HG03432 (cell line): ENCODE results near the gene DCTN3.

Experiments
- ATAC-seq: cut with Tn5 transposase; IDR thresholded peaks from one replicate; pipeline ENCODE4 v1.9.1; 2021; ENCODE audit warnings: mild to moderate bottlenecking, moderate library complexity; ENCODE audit not compliant: unreplicated experiment

DCTN3 gene

GRCh38 chr9:34575241-34575640 is 45.1 kb downstream of the DCTN3 start:
- ATAC-seq, result no peak

GRCh38 chr9:34574571-34574970 is 45.7 kb downstream of the DCTN3 start:
- ATAC-seq, result no peak

DNA sequence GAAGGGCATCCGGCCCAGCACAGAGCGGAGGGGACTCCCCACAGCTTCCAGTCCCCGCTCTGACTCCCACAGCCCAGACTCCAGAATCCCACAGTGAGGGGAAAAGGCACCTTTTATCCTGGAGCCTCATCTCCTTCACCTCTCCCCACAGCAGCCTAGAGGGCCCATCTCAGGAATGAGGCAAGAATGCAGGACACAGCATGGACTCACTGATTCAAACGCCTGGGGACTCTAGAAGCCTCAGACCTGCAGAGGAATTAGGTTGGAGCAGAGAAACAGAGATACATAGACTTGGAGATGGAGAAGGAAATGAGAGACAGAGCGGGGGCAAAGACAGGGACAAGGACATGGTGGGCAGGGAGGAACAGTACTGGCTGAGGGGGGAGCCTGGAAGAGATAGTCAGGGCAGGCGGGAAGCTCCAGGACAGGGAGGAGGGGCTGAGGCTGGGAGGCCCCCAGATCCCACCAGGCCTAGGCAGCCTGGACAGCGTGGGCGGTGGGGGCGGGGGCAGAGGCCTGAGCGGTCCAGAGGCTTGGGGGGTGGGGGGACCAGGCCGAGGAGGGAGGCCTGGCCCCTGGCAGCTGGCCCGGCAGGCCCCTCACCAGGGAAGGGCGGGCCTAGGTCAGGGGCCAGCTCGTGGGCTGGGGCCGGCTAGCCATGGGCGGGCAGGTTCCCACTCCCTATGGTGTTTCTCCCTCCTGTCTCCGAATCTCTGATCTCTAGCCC is 46.5 kb downstream of the DCTN3 start:
- ATAC-seq, result no peak

- no peak for ATAC-seq
Measured at GRCh38 chr9:34572628-34573027, 47.7 kb downstream of the DCTN3 start.

DNA sequence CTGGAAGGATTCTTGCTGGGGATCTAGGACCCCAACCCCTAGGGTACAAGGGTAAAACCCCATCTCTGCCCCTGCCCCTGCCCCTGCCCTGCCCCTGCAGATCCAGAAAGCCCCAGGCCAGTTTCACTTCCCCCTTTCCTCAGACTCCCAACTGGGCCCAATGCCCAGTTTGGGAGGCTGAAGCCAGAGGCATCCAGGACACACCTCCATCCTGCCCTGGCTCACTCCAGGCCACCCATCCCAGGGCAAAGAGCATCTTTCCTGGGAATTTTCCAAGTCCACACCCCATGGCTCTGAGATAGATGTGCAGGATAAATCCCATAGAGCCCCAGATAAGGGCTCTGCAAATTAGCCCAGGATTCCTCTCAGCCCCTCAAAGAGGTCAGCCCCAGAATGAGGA is 48.2 kb downstream of the DCTN3 start:
- ATAC-seq, result no peak

DNA sequence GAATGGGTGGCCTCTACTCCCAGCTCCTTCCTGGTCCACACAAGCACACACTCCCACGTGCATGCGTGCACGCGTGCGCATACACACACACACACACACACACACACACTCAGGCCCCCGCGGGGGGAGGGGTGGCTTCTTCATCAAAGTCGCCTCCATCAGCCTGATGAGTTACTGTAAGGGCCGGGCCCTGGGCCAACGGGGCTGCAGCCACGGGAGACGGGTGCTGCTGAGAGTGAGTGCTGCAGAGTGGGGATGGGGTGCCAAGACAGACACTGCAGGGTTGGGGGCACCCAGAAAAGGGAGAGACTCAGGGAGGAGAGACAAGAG is 48.8 kb downstream of the DCTN3 start:
- no peak for ATAC-seq

DNA sequence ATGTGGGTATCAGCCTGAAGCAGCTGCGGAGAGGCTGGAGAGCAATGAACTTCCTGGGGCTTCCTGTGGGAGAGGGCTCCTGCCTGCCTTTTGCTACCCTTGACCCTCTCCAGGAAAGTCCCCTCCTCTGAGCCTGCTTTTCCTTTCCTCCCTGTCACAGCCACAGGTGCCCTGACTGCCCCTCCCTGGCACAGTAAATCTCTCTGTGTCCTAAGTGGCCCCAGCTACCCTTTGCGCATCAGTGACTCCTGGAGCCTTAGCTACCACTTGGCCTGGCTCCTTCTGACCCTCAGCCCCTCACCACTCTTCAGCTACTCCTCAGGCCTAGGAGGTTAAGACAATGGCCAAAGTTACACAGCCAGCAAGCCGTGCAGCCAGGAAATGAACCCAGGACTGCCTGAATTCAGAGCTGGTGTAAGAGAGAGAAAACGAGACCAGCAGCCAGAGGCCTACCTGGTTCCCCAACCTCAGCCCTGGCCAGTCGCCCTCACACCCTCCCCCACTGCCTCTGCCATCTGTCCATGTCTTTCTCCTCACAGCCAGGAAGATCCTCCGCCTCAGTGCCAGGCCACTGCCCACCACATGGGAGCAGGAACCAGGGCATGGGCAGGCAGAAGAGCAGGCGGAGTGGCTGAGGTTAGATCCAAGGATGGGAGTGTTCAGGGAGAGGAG is 49.4 kb downstream of the DCTN3 start:
- ATAC-seq, result no peak

GRCh38 chr9:34570376-34570775 is 49.9 kb downstream of the DCTN3 start:
- ATAC-seq, result no peak

DNA sequence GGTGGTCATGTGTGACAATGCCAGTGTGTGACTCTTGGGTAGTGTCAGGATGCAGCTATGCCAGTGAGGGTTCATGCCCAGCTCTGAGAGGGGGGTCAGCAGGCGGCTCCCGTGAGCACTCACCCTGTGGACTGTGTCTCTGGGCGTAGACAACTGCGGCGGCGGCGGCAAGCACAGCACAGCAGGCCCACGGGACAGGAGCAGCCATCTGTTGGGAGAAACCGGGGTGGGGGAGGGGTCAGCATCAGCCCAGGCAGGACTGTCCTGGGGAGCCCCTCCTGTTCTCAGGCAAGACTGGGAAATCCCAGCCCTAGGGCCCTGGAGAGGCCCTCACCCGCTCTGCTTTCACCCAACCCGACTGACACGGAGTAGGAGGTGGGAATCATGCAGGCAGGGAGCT is 51.5 kb downstream of the DCTN3 start:
- no peak for ATAC-seq

DNA sequence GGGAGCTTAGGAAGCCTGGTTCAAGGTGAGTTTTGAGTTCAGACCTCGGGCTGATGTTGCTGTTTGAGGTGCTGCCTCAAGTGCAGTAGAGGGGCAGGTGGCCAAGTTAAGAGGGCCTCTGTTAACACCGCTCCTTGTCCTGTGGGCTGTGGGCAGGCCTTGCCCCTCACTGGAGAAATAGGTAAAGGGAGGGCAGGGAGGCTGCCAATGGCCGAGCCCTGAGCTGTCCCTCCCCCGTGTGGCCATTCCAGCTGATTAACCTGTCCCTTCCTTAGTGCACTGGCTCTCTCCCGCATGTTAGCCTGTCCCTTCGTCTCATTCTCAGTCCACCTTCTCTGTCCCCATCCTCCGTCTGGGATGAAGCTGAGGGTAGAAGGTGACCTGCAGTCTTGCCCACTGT is 52.2 kb downstream of the DCTN3 start:
- no peak for ATAC-seq

DNA sequence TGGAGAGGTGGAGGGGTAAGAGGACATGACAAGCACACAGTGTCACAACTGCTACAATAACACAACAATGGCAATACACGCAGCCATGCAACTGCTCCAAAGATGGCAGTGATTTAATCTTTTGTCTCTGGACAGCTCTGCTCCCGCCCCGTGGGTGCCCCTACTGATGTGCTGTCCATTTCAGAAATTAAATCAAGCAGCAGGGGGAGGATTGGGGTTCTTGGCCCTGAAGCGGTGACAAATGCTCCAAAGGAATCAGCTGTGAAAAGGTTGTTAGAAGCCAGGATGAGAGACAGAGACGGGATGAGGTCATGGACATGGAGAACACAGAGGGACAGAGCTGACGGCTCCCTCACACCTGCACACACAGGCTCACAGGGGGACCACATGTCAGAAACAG is 53.3 kb downstream of the DCTN3 start:
- no peak for ATAC-seq

DNA sequence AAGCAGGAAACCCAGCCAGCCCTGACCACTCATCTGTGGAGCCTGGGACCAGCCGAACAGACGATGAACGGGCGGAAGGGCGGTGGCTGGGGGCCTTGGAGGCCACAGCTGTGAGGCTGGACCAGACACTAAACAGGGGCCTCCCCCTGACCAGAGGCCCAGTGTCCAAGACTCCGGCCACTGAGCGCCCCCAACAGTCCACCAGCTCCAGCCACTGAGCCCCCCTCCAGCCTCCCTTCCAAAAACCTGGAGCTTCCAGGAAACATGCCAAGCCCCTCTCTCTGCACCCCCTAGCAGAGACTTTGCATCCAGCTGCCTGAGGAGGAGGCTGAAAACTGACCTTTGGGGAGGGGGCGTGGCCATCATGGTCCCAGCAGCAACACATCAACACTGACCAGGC is 54.0 kb downstream of the DCTN3 start:
- ATAC-seq, result no peak

GRCh38 chr9:34565856-34566255 is 54.4 kb downstream of the DCTN3 start:
- no peak for ATAC-seq

DNA sequence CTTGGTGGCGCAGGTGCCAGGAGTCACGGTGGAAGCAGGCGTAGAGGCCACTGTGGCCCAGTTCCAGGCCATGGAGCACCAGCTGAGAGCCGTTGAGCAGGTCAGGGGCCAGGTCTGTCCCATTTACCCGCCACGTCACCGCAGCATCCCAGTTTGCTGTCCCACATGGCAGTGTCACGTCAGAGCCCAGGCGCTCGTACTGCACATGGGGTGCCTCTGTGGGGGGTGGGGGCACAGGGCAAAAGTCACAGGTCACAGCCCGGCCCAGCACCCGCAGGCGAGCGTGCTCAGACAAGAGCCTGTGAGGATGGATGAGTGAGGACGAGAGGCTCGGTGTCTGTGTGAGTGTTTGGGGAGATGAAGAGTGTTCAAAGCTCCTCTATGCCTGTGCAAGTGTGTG is 55.7 kb downstream of the DCTN3 start:
- ATAC-seq, result no peak
